DMS153 treated with DMSO at 0.1 percent for 48 hours (cell line): ENCODE measurements around the gene BIRC3.
A peak's percentile ranks its signal among the peaks of the same experiment; 100 is the strongest.

Experiments
- DNase-seq: peaks from one replicate; lab custom pipeline; 2025; ENCODE audit not compliant: unreplicated experiment; lab: John Stamatoyannopoulos, UW

The BIRC3 gene

DNA sequence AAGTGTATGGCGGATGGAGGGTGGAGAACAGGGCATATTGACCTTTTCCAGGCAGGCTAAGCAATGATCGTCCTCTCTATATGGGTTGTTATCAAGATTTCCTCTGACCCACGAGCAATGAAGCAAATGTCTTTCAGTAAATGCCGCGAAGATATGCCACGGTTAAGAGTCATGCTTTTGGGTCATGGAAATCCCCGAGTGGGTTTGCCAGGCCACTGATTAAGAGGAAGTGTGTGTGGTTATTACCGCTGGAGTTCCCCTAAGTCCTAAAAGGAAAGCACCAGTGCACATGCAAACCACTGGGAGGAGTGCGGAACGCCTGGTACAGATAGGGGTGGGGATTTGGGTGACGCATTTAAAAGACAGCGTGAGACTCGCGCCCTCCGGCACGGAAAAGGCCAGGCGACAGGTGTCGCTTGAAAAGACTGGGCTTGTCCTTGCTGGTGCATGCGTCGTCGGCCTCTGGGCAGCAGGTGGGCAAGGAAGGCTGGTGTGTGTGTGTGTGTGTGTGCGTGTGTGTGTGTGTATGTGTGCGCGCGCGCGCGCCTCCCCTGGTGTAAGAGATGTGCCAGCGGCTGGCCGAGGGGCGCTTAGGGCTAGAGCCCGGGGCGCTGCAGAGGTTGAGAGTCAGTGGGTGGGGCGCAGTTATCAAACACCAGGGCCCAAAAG is at the start of gene BIRC3:
Gene BIRC3 (plus strand): TSS at position 386 of the 669 bp plus-strand sequence. CDS start 7,026 bp downstream, outside the sequence.
- peak; percentile 84 for DNase-seq

- no peak for DNase-seq
Measured at GRCh38 chr11:102267609-102268008, 49.7 kb upstream of the BIRC3 start.

- DNase-seq: peak; percentile 87
Measured at GRCh38 chr11:102268083-102268984, 49.0 kb upstream of the BIRC3 start.

- no peak for DNase-seq
Measured at GRCh38 chr11:102268985-102269470, 48.3 kb upstream of the BIRC3 start.

DNA sequence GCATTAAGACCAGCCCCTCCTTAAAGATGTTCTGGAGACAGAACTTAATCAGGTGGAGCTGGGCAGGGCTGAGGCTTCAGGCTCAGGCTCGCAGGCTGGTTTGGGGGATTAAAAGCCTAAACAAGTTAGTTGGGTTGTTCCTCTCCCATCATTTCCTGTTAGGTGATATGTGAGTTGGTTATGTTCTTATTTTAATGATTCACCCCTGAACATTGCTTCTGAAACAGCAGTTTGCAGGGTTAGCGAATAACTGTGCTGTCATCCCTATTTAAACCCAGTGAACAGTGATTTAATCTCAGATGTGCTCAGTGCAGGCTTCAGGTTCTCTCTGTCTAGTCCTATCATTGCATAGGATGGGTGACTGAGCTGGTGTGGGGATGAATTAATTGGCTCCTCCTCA is 47.4 kb upstream of the BIRC3 start:
- no peak for DNase-seq

GRCh38 chr11:102272047-102272824 is 45.0 kb upstream of the BIRC3 start:
- no peak for DNase-seq

- no peak for DNase-seq
Measured at GRCh38 chr11:102274628-102275027, 42.7 kb upstream of the BIRC3 start.

GRCh38 chr11:102276362-102276761 is 40.9 kb upstream of the BIRC3 start:
- no peak for DNase-seq

- no peak for DNase-seq
Measured at GRCh38 chr11:102276783-102277182, 40.5 kb upstream of the BIRC3 start.

- DNase-seq: no peak
Measured at GRCh38 chr11:102279641-102280170, 37.6 kb upstream of the BIRC3 start.

DNA sequence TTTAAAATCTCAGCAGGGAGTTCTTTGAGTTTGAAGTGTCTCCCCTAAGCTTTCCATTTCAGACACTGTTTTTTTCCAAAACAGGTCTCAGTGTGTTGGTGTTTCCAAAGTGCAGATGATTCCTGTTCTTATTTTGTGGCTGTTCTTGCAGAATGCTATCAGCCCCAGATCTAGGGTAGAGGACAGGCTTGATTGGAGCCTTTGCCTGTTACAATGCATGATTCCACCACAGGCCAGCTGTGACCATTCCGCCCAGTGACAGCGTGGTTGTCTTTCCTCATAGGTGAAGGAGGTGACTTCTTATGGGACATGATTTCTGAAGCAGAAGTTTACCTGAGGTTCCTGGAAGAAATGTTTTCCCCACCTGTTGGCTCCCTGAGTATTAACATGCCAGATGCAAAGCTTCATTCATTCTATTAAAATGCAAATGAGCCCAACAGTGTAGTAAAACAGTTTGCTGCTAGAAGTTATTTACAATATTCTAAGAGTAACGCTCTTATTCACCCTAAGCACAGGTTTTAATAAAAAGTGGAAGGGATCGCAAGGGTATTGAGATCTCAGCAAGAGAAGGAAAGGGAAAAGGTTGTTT is 36.9 kb upstream of the BIRC3 start:
- DNase-seq: no peak

- no peak for DNase-seq
Measured at GRCh38 chr11:102283116-102283485, 34.2 kb upstream of the BIRC3 start.

DNA sequence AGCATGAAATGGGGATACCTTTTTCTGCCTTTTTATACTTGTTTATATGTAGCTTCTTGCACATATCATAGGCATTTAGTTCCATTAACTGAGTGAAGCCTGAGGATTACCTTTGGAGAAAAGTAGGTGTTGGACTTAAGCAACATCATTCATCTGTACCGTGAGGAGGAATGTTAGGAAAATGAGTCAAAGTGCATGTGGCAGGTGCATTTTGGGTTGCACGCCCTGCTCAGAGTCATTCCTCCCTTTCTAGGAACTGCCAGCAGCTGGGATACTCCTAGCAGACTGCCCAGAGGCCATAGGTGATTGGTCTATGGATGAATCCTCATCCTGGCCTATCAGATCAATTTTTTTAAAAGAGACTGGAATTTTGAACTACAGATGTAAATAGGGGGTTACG is 33.3 kb upstream of the BIRC3 start:
- DNase-seq: no peak

- DNase-seq: no peak
Measured at GRCh38 chr11:102286292-102286691, 31.0 kb upstream of the BIRC3 start.

GRCh38 chr11:102287964-102288724 is 29.1 kb upstream of the BIRC3 start:
- DNase-seq: peak; percentile 89

GRCh38 chr11:102288725-102289083 is 28.6 kb upstream of the BIRC3 start:
- DNase-seq: no peak

GRCh38 chr11:102289592-102289991 is 27.7 kb upstream of the BIRC3 start:
- no peak for DNase-seq

- no peak for DNase-seq
Measured at GRCh38 chr11:102291831-102292230, 25.5 kb upstream of the BIRC3 start.

- DNase-seq: no peak
Measured at GRCh38 chr11:102292933-102293332, 24.4 kb upstream of the BIRC3 start.
